Kidney (tissue), 14 donors: ENCODE data around the gene ADM5. TPM values are rescaled to one million over a fixed set of nuclear protein-coding genes. Genes with fewer than 3 reads are reported as not detected.

Experiments used
- DNase-seq, 5 donors: peaks; one replicate each; pipeline ENCODE4 v3.0.0-alpha.2; 2013 to 2020
- FAIRE-seq: peaks from 2 replicates; lab custom pipeline; 2012; peaks lifted over from hg19 to GRCh38; lab: Jason Lieb, UNC
- H3K27ac ChIP-seq, 2 donors: one replicate each; pipeline ENCODE4 v1.7.0; 2013; ENCODE audit warnings: low read depth in 2 of 2, low read length in 2 of 2, inconsistent platforms in 1 of 2
- H3K27me3 ChIP-seq: one replicate; pipeline ENCODE4 v1.7.1; 2013; ENCODE audit warnings: low read length, inconsistent platforms; ENCODE audit not compliant: control insufficient read depth, insufficient read depth
- H3K36me3 ChIP-seq, 3 donors: one replicate each; pipeline versions ENCODE4 v1.7.0 to v1.7.1; 2013; ENCODE audit warnings: low read length in 3 of 3, control low read depth in 1 of 3, inconsistent platforms in 1 of 3; ENCODE audit not compliant: insufficient read depth in 3 of 3, control insufficient read depth in 2 of 3
- H3K4me1 ChIP-seq, 3 donors: one replicate each; pipeline versions ENCODE4 v1.7.0 to v1.7.1; 2013; ENCODE audit warnings: low read length in 3 of 3, inconsistent platforms in 1 of 3, low read depth in 1 of 3; ENCODE audit not compliant: control insufficient read depth in 2 of 3, insufficient read depth in 2 of 3
- H3K4me3 ChIP-seq, 3 donors: one replicate each; pipeline versions ENCODE4 v1.7.0 to v1.8.1; 2013; ENCODE audit warnings: low read length in 3 of 3, control low read depth in 1 of 3, inconsistent platforms in 1 of 3
- H3K9ac ChIP-seq, 3 donors: one replicate each; pipeline versions ENCODE4 v1.7.0 to v1.7.1; 2013; ENCODE audit warnings: low read length in 3 of 3, control low read depth in 1 of 3, inconsistent platforms in 1 of 3
- H3K9me3 ChIP-seq, 3 donors: one replicate each; pipeline versions ENCODE4 v1.7.0 to v1.7.1; 2013; ENCODE audit warnings: low read length in 3 of 3, control low read depth in 1 of 3, inconsistent platforms in 1 of 3; ENCODE audit not compliant: control insufficient read depth in 2 of 3, insufficient read depth in 1 of 3
- intact Hi-C: fragments of 100-400 bp; cut with DNase I; formaldehyde crosslinking; loops from one replicate; pipeline ENCODE4 v1.11.1; 2022
- polyA plus RNA-seq: library from polyadenylated mRNA; stranded (reverse); fragments of 350-450 nt; fragmentation: Illumina TruSeq; extraction: RNeasy Lipid Tissue Mini Kit (QIAGEN cat#74804); gene quantifications from one replicate; pipeline ENCODE4 v1.2.3, GENCODE V29; 2014; ENCODE audit warnings: low read depth, low replicate concordance; ENCODE audit not compliant: insufficient read depth
- total RNA-seq: library from RNA; stranded (reverse); fragmentation: NEBNext Ultra II Directional; extraction: Animal tissue kit (Norgen Biotek cat#: 25700); gene quantifications from one replicate; pipeline ENCODE4 v1.2.1, GENCODE V29; 2021
- TF ChIP-seq, protein P1 (sequence below): IDR thresholded peaks from 3 replicates; pipeline ENCODE4 v1.5.1; 2012; ENCODE audit warnings: mild to moderate bottlenecking, moderate library complexity, borderline replicate concordance; ENCODE audit not compliant: insufficient read depth; ENCODE audit errors: extremely low read depth
- donor health status: control.
- donor health status: control.
- donor health status: control.
- donor health status: control.
- donor health status: control.
- donor health status: DM: yes; HTN: yes; CAD: no.
- donor health status: Normal renal cell carcinoma (clear cell type).

ADM5 gene
- total and polyA plus RNA-seq, 2 donors from 2014 or later: 0.60 to 2.1 TPM

DNA sequence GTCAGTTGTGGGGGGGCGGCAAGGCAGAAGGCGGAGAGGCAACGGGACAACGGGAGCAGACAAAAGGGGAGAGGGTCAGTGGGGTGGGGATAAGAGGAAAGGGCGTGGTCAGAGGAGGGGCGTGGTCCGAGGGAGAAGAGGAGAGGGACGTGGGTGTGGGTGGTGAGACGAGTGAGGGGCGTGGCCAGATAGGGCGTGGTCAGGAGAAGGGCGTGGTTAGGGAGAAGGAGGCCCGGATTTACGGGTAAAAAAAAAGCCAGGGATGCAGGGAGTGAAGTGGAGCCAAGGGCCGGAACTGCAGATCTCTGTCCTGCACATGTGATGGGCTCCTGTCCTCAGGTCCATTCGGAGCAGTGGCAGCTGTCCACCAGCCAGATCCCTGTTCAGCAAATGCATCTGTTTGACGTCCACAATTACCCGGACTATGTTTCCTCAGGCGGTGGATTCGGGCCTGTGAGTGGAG is 23.0 kb downstream of the ADM5 start:
- H3K36me3 ChIP-seq: no peaks in the 10 kb centered on the region
- H3K27ac ChIP-seq: no peak overlapping the region
- no peak for FAIRE-seq
- intact Hi-C loops: no loop called here
- no peaks in the 10 kb centered on the region for H3K4me1 ChIP-seq
- H3K9me3 ChIP-seq: no peaks in the 10 kb centered on the region
- no peak overlapping the region for H3K4me3 ChIP-seq
- TF ChIP-seq, protein P1, sequence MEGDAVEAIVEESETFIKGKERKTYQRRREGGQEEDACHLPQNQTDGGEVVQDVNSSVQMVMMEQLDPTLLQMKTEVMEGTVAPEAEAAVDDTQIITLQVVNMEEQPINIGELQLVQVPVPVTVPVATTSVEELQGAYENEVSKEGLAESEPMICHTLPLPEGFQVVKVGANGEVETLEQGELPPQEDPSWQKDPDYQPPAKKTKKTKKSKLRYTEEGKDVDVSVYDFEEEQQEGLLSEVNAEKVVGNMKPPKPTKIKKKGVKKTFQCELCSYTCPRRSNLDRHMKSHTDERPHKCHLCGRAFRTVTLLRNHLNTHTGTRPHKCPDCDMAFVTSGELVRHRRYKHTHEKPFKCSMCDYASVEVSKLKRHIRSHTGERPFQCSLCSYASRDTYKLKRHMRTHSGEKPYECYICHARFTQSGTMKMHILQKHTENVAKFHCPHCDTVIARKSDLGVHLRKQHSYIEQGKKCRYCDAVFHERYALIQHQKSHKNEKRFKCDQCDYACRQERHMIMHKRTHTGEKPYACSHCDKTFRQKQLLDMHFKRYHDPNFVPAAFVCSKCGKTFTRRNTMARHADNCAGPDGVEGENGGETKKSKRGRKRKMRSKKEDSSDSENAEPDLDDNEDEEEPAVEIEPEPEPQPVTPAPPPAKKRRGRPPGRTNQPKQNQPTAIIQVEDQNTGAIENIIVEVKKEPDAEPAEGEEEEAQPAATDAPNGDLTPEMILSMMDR: no peak
- H3K27me3 ChIP-seq: no peaks in the 10 kb centered on the region
- peak in 2 of 5 donors; percentile 56 to 83 for DNase-seq
- no peak overlapping the region for H3K9ac ChIP-seq

DNA sequence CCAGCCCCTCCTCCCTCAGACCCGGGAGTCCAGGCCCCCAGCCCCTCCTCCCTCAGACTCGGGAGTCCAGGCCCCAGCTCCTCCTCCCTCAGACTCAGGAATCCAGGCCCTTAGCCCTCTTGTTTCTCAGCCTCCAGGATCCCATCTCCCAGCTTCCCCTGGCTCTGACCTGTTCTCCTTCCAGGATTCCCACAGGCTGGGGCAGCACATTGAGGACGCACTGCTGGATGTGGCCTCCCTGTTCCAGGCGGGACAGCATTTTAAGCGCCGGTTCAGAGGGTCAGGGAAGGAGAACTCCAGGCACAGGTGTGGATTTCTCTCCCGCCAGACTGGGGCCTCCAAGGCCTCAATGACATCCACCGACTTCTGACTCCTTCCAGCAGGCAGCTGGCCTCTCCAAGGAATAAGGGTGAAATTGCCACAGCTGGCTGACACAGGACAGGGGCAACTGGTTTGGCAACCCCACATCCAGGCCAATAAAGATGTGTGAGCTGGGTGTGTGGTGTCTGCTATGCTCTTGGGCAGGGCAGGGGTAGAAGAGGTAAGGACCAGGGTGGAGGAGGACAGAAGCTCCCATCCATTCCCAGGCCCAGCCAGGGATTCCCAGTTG is 23.9 kb downstream of the ADM5 start:
- TF ChIP-seq, protein P1: no peak
- DNase-seq (no peak), FAIRE-seq (no peak)
- Histone ChIP-seq H3K4me3 (no peak overlapping the region), H3K27me3 (no peaks in the 10 kb centered on the region), H3K9ac (no peak overlapping the region), H3K9me3 (no peaks in the 10 kb centered on the region), H3K4me1 (no peaks in the 10 kb centered on the region), H3K36me3 (no peaks in the 10 kb centered on the region), H3K27ac (no peak overlapping the region)
- intact Hi-C loops: no loop called here

DNA sequence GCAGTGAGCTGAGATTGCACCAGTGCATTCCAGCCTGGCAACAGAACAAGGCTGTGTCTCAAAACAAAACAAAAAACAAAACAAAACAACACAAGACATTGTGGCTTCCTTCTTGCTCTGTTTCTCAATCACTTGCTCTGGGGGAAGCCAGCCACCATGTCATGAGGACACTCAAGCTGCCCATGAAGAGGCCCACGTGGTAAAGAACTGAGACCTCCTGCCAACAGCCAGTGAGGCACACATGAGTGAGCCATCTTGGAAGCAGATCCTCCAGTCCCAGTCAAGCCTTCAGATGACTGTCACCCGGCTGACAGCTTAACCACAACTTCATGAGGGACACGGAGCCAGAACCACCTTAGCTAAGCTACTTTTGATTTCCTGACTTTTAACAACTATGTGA is 26.8 kb downstream of the ADM5 start:
- DNase-seq (no peak), FAIRE-seq (no peak)
- Histone ChIP-seq H3K27me3 (no peaks in the 10 kb centered on the region), H3K4me3 (no peak overlapping the region), H3K9ac (no peak overlapping the region), H3K27ac (no peak overlapping the region), H3K9me3 (no peaks in the 10 kb centered on the region), H3K36me3 (no peaks in the 10 kb centered on the region), H3K4me1 (no peaks in the 10 kb centered on the region)
- intact Hi-C loops: no loop called here
- TF ChIP-seq, protein P1: no peak
